ENCODE measurements around the gene TMEM132D. TPM values are rescaled to one million over a fixed set of nuclear protein-coding genes. Genes with fewer than 3 reads are reported as not detected.

Gene TMEM132D
- total RNA-seq, 1 donor from 2014 or later, result 16.5 TPM

- Mint-ChIP-seq H3K4me1 (ENCODE audit: low read depth, unreplicated experiment) (no peaks in the 10 kb centered on the region), H3K27me3 (ENCODE audit: unreplicated experiment) (peaks cover 8% of the 10 kb centered on the region), H3K27ac (ENCODE audit: unreplicated experiment) (no peak overlapping the region), H3K36me3 (ENCODE audit: unreplicated experiment) (peaks cover 13% of the 10 kb centered on the region), H3K9me3 (ENCODE audit: unreplicated experiment) (peaks cover 11% of the 10 kb centered on the region), H3K4me3 (ENCODE audit: unreplicated experiment) (no peak overlapping the region)
- DNase-seq, result no peak
- TF ChIP-seq CTCF (IDR thresholded peaks at IDR 0.05; ENCODE audit: partially characterized antibody, unreplicated experiment), result no peak
These were observed 132.6 kb downstream of the TMEM132D start for GRCh38 chr12:129771238-129771637.

DNA sequence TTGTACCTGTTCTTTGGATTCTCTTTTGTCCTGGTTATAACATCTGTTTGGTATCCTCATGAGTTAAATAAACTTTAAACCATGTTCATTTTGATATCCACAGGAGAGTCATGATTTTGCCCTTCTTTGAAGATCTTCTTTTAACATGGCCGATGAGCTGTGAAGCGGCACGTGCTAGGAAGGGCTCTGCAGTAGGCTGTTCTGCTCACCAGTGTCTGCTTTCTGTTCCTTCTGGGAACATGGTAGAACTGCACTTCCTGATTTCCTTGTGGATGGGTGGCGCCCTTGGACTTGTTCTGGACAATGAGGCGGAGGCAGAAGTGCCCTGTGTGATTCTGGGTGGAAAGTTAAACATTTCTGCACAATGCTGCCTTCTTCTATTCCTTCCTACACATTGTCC, 138.1 kb downstream of the TMEM132D start:
- H3K27me3 Mint-ChIP-seq (ENCODE audit: unreplicated experiment), result peaks cover 6% of the 10 kb centered on the region
- H3K36me3 Mint-ChIP-seq (ENCODE audit: unreplicated experiment), result peaks cover 23% of the 10 kb centered on the region
- no peak overlapping the region for H3K27ac Mint-ChIP-seq (ENCODE audit: unreplicated experiment)
- no peak for TF ChIP-seq CTCF (IDR thresholded peaks at IDR 0.05; ENCODE audit: partially characterized antibody, unreplicated experiment)
- H3K4me1 Mint-ChIP-seq (ENCODE audit: low read depth, unreplicated experiment), result peaks cover 1% of the 10 kb centered on the region
- peaks cover 12% of the 10 kb centered on the region for H3K9me3 Mint-ChIP-seq (ENCODE audit: unreplicated experiment)
- no peak overlapping the region for H3K4me3 Mint-ChIP-seq (ENCODE audit: unreplicated experiment)
- DNase-seq, result no peak

GRCh38 chr12:129762436-129762835, 141.4 kb downstream of the TMEM132D start:
- DNase-seq, result no peak
- no peak for TF ChIP-seq CTCF (IDR thresholded peaks at IDR 0.05; ENCODE audit: partially characterized antibody, unreplicated experiment)
- H3K4me3 Mint-ChIP-seq (ENCODE audit: unreplicated experiment), result no peak overlapping the region
- H3K9me3 Mint-ChIP-seq (ENCODE audit: unreplicated experiment), result peaks cover 10% of the 10 kb centered on the region
- no peak overlapping the region for H3K27ac Mint-ChIP-seq (ENCODE audit: unreplicated experiment)
- H3K4me1 Mint-ChIP-seq (ENCODE audit: low read depth, unreplicated experiment), result peaks cover 1% of the 10 kb centered on the region
- H3K27me3 Mint-ChIP-seq (ENCODE audit: unreplicated experiment), result peaks cover 5% of the 10 kb centered on the region
- peaks cover 20% of the 10 kb centered on the region for H3K36me3 Mint-ChIP-seq (ENCODE audit: unreplicated experiment)

GRCh38 chr12:129753586-129753985, 150.2 kb downstream of the TMEM132D start:
- H3K27ac Mint-ChIP-seq (ENCODE audit: unreplicated experiment), result no peak overlapping the region
- no peaks in the 10 kb centered on the region for H3K36me3 Mint-ChIP-seq (ENCODE audit: unreplicated experiment)
- H3K9me3 Mint-ChIP-seq (ENCODE audit: unreplicated experiment), result peaks cover 4% of the 10 kb centered on the region
- H3K4me3 Mint-ChIP-seq (ENCODE audit: unreplicated experiment), result no peak overlapping the region
- DNase-seq, result no peak
- H3K4me1 Mint-ChIP-seq (ENCODE audit: low read depth, unreplicated experiment), result no peaks in the 10 kb centered on the region
- peaks cover 4% of the 10 kb centered on the region for H3K27me3 Mint-ChIP-seq (ENCODE audit: unreplicated experiment)
- no peak for TF ChIP-seq CTCF (IDR thresholded peaks at IDR 0.05; ENCODE audit: partially characterized antibody, unreplicated experiment)

DNA sequence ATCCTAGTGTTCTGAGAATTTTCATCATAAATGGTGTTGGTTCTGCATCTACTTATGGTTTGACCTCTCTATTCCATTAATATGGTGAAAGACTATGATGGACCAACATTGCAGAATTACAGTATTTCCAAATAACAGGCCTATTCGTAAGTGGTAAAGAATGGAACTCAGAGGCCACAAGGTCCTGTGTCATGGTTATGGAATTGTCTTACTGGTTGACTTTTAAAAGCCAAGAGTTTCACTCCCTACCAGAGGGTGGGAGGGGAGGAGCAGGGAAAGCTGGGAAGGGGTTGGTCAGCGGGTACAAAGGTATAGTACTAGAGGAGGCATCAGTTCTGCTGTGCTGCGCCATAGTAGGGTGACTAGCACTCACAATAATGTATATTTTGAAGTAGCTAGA, 153.4 kb downstream of the TMEM132D start:
- Mint-ChIP-seq H3K36me3 (ENCODE audit: unreplicated experiment) (no peaks in the 10 kb centered on the region), H3K9me3 (ENCODE audit: unreplicated experiment) (no peaks in the 10 kb centered on the region), H3K4me3 (ENCODE audit: unreplicated experiment) (no peak overlapping the region), H3K27me3 (ENCODE audit: unreplicated experiment) (peaks cover 4% of the 10 kb centered on the region), H3K4me1 (ENCODE audit: low read depth, unreplicated experiment) (no peaks in the 10 kb centered on the region), H3K27ac (ENCODE audit: unreplicated experiment) (no peak overlapping the region)
- TF ChIP-seq CTCF (IDR thresholded peaks at IDR 0.05; ENCODE audit: partially characterized antibody, unreplicated experiment), result no peak
- no peak for DNase-seq
